Measurements from ENCODE around the gene SEMA5A. TPM values are rescaled to one million over a fixed set of nuclear protein-coding genes. Genes with fewer than 3 reads are reported as not detected.

Gene SEMA5A
- polyA plus RNA-seq, 1 donor (not counting 4 experiments of a cell fraction or from before 2014, with no cell fraction given) = 0.16 TPM

DNA sequence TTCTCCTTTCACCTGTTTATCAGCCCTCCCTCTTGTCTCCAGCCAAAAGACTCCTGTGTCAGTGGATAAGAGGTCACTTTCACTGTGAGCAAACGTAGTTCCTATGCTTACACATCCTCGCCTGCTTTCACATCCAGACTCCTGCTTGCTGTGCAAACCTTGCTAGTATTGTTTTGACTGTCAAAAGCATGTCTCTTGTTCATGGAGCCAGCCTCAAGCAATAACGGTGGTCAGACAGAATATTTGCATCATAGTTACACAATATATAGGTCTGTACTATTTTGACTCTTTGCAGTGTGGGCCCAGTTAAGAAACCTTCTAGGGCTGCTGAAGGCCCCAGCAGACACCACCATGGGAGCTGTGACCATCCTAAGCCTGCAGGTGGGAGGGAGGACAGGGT is 420.0 kb downstream of the SEMA5A start:
- Histone ChIP-seq H3K4me3 (ENCODE audit: control insufficient read depth in 2 of 3, extremely low read depth in 1 of 3, insufficient read depth in 2 of 3, low read depth in 1 of 3, low read length in 3 of 3) (no peak overlapping the region), H3K4me2 (ENCODE audit: control insufficient read depth, extremely low read depth, insufficient read depth, low read depth, low read length) (no peak overlapping the region), H3K79me2 (ENCODE audit: control insufficient read depth, insufficient read depth, low read length) (no peaks in the 10 kb centered on the region), H3K27ac (ENCODE audit: control insufficient read depth, insufficient read depth, low read length) (no peak overlapping the region), H3K27me3 (ENCODE audit: control insufficient read depth, extremely low read depth, insufficient read depth, low read length) (no peaks in the 10 kb centered on the region), H3K9me3 (ENCODE audit: control insufficient read depth, low read depth, low read length) (no peaks in the 10 kb centered on the region), H2AFZ (ENCODE audit: control insufficient read depth, low read length) (no peak overlapping the region), H3K36me3 (ENCODE audit: control insufficient read depth in 2 of 2, extremely low read depth in 1 of 2, insufficient read depth in 2 of 2, low read length in 2 of 2) (no peaks in the 10 kb centered on the region), H3K9me1 (ENCODE audit: control insufficient read depth, extremely low read depth, insufficient read depth, low read length) (no peaks in the 10 kb centered on the region), H4K20me1 (ENCODE audit: control insufficient read depth, extremely low read depth, insufficient read depth, low read length) (no peaks in the 10 kb centered on the region), H3K9ac (ENCODE audit: control insufficient read depth, extremely low read depth, insufficient read depth, low read length) (no peak overlapping the region), H3K4me1 (ENCODE audit: control insufficient read depth, extremely low read depth, insufficient read depth, low read length) (peaks cover 4% of the 10 kb centered on the region)
- TF ChIP-seq EZH2 (IDR thresholded peaks at IDR 0.05; ENCODE audit: low read length) = no peak
- TF ChIP-seq, protein P1, sequence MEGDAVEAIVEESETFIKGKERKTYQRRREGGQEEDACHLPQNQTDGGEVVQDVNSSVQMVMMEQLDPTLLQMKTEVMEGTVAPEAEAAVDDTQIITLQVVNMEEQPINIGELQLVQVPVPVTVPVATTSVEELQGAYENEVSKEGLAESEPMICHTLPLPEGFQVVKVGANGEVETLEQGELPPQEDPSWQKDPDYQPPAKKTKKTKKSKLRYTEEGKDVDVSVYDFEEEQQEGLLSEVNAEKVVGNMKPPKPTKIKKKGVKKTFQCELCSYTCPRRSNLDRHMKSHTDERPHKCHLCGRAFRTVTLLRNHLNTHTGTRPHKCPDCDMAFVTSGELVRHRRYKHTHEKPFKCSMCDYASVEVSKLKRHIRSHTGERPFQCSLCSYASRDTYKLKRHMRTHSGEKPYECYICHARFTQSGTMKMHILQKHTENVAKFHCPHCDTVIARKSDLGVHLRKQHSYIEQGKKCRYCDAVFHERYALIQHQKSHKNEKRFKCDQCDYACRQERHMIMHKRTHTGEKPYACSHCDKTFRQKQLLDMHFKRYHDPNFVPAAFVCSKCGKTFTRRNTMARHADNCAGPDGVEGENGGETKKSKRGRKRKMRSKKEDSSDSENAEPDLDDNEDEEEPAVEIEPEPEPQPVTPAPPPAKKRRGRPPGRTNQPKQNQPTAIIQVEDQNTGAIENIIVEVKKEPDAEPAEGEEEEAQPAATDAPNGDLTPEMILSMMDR (optimal IDR thresholded peaks at IDR 0.05 in 1 of 3, IDR thresholded peaks at IDR 0.05 in 1 of 3, conservative IDR thresholded peaks at IDR 0.05 in 1 of 3; ENCODE audit: extremely low read depth in 1 of 3, insufficient read depth in 2 of 3, low read length in 3 of 3) = no peak
- dilution Hi-C loops (cut with MboI; ENCODE audit: extremely low pct_ligation_motif_present, low sequenced_read_pairs) = no loop called here
- no peak for FAIRE-seq
- DNase-seq (ENCODE audit: low read depth, low spot score) = no peak

DNA sequence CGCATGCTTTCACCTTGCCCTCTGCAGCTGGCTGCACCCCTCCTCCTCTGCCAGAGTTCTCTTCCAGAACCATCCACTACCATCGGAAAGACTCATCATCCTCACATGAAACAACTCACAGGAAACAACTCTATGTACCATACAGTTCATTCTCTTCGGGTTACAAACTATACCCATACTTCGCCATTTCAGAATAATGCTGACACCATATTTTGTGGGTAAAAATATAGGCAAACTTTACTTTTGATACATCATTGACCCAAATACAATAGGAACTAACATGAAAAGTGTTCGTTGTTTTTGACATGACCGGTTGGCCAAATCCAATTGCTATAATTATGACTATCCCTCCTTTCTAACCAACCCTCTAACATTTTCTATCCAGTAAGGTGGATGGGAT is 421.0 kb downstream of the SEMA5A start:
- no peak for TF ChIP-seq EZH2 (IDR thresholded peaks at IDR 0.05; ENCODE audit: low read length)
- TF ChIP-seq, protein P1 (optimal IDR thresholded peaks at IDR 0.05 in 1 of 3, IDR thresholded peaks at IDR 0.05 in 1 of 3, conservative IDR thresholded peaks at IDR 0.05 in 1 of 3; ENCODE audit: extremely low read depth in 1 of 3, insufficient read depth in 2 of 3, low read length in 3 of 3) = no peak
- Histone ChIP-seq H3K4me1 (ENCODE audit: control insufficient read depth, extremely low read depth, insufficient read depth, low read length) (peaks cover 4% of the 10 kb centered on the region), H3K36me3 (ENCODE audit: control insufficient read depth in 2 of 2, extremely low read depth in 1 of 2, insufficient read depth in 2 of 2, low read length in 2 of 2) (no peaks in the 10 kb centered on the region), H3K4me3 (ENCODE audit: control insufficient read depth in 2 of 3, extremely low read depth in 1 of 3, insufficient read depth in 2 of 3, low read depth in 1 of 3, low read length in 3 of 3) (no peak overlapping the region), H3K27ac (ENCODE audit: control insufficient read depth, insufficient read depth, low read length) (no peak overlapping the region), H3K9me3 (ENCODE audit: control insufficient read depth, low read depth, low read length) (no peaks in the 10 kb centered on the region), H3K79me2 (ENCODE audit: control insufficient read depth, insufficient read depth, low read length) (no peaks in the 10 kb centered on the region), H3K27me3 (ENCODE audit: control insufficient read depth, extremely low read depth, insufficient read depth, low read length) (no peaks in the 10 kb centered on the region), H3K4me2 (ENCODE audit: control insufficient read depth, extremely low read depth, insufficient read depth, low read depth, low read length) (no peak overlapping the region), H3K9ac (ENCODE audit: control insufficient read depth, extremely low read depth, insufficient read depth, low read length) (no peak overlapping the region), H3K9me1 (ENCODE audit: control insufficient read depth, extremely low read depth, insufficient read depth, low read length) (no peaks in the 10 kb centered on the region), H4K20me1 (ENCODE audit: control insufficient read depth, extremely low read depth, insufficient read depth, low read length) (no peaks in the 10 kb centered on the region), H2AFZ (ENCODE audit: control insufficient read depth, low read length) (no peak overlapping the region)
- DNase-seq (ENCODE audit: low read depth, low spot score) (no peak), FAIRE-seq (no peak)
- dilution Hi-C loops (cut with MboI; ENCODE audit: extremely low pct_ligation_motif_present, low sequenced_read_pairs) = no loop called here

All from keratinocyte (primary cell).